Gastroesophageal sphincter (tissue), 4 donors: ENCODE data around the gene S100A9. TPM values are rescaled to one million over a fixed set of nuclear protein-coding genes. Genes with fewer than 3 reads are reported as not detected.

Source experiments
- ATAC-seq: fragments of 150-250 bp; one replicate; pipeline ENCODE4 v1.9.1; 2016; ENCODE audit warnings: mild to moderate bottlenecking, moderate library complexity
- H3K27ac ChIP-seq, 4 donors: fragments of 200-600 bp; sonication (generic) in 3 of 4; 1 replicate in 3 of 4; 2 replicates in 1 of 4; pipeline ENCODE4 v1.5.1; 2016 to 2019
- H3K27me3 ChIP-seq: fragments of 200-600 bp; sonication (generic); one replicate; pipeline ENCODE4 v1.5.1; 2019
- H3K36me3 ChIP-seq, 2 donors: fragments of 200-600 bp; sonication (generic); one replicate each; pipeline ENCODE4 v1.5.1; 2019; ENCODE audit warnings: control low read depth in 1 of 2
- H3K4me1 ChIP-seq, 3 donors: fragments of 200-600 bp; sonication (generic); 1 replicate in 2 of 3; 2 replicates in 1 of 3; pipeline ENCODE4 v1.5.1; 2016 to 2019; ENCODE audit warnings: control low read depth in 2 of 3
- H3K4me3 ChIP-seq, 2 donors: fragments of 200-600 bp; sonication (generic); one replicate each; pipeline ENCODE4 v1.5.1; 2019; ENCODE audit warnings: mild to moderate bottlenecking in 1 of 2, moderate library complexity in 1 of 2
- H3K9me3 ChIP-seq, 3 donors: fragments of 200-600 bp; sonication (generic); one replicate each; pipeline ENCODE4 v1.5.1; 2017 to 2019; ENCODE audit warnings: control low read depth in 2 of 3
- EP300 ChIP-seq: sonication (generic); formaldehyde crosslinking; IDR thresholded peaks from one replicate; pipeline ENCODE4 v1.6.1; 2017; ENCODE audit warnings: antibody characterized with exemption, mild to moderate bottlenecking
- POLR2A ChIP-seq, 2 donors: fragments of 450-650 bp; IDR thresholded peaks; one replicate each; pipeline ENCODE4 v1.6.1; 2017; ENCODE audit warnings: antibody characterized with exemption in 2 of 2, mild to moderate bottlenecking in 2 of 2, moderate library complexity in 1 of 2
- POLR2AphosphoS5 ChIP-seq: sonication (generic); formaldehyde crosslinking; IDR thresholded peaks from one replicate; pipeline ENCODE4 v1.6.1; 2017; ENCODE audit warnings: antibody characterized with exemption
- WGBS, 2 donors: methylation state at CpG; one replicate each; pipeline ENCODE4 v1.1.5; 2018; ENCODE audit warnings: low coverage in 1 of 2; 5-methylcytosine and 5-hydroxymethylcytosine counted together
- total RNA-seq, 4 donors: library from RNA; depleted of rRNA; stranded (reverse); fragments of >200 nt; gene quantifications; one replicate each; pipeline ENCODE4 v1.1.0, GENCODE V29; 2016
- TF ChIP-seq, protein P1 (sequence below), 4 experiments: fragments of 200-600 bp in 2 of 4; fragments of 450-650 bp in 2 of 4; sonication (generic) in 1 of 4; IDR thresholded peaks; one replicate each; pipeline ENCODE4 v1.5.1; 2017 to 2019; ENCODE audit warnings: antibody characterized with exemption in 4 of 4, mild to moderate bottlenecking in 2 of 4, moderate library complexity in 2 of 4

The S100A9 gene
- total RNA-seq, 4 donors from 2014 or later = 65.3 to 2,906 (median 485) TPM

DNA sequence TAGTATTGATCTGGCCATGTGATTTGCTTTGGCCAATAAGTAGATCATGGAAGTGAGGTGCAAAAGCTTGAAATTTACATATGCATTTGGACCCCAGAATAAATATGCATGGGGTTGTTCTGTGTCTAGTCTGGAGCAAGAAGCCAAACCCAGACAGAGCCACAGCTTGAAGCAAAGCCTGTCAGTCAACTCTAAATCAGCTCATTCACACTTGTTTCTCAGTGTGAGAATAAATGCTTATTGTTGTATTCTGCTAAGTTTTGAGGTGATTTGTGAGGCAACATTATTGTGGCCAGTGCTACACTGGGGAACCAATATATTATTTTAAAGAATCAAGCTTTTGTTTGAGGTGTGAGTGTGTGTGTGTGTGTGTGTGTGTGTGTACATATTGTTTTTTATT, 32.7 kb upstream of the S100A9 start:
- H3K4me1 ChIP-seq = no peaks in the 10 kb centered on the region
- TF ChIP-seq EP300 (no peak), POLR2A (IDR thresholded peaks at IDR 0.05) (no peak), POLR2AphosphoS5 (no peak)
- TF ChIP-seq, protein P1, sequence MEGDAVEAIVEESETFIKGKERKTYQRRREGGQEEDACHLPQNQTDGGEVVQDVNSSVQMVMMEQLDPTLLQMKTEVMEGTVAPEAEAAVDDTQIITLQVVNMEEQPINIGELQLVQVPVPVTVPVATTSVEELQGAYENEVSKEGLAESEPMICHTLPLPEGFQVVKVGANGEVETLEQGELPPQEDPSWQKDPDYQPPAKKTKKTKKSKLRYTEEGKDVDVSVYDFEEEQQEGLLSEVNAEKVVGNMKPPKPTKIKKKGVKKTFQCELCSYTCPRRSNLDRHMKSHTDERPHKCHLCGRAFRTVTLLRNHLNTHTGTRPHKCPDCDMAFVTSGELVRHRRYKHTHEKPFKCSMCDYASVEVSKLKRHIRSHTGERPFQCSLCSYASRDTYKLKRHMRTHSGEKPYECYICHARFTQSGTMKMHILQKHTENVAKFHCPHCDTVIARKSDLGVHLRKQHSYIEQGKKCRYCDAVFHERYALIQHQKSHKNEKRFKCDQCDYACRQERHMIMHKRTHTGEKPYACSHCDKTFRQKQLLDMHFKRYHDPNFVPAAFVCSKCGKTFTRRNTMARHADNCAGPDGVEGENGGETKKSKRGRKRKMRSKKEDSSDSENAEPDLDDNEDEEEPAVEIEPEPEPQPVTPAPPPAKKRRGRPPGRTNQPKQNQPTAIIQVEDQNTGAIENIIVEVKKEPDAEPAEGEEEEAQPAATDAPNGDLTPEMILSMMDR (IDR thresholded peaks at IDR 0.05) = no peak
- no peak for ATAC-seq
- H3K36me3 ChIP-seq = no peaks in the 10 kb centered on the region
- peaks cover 0 to 65% (median 0%) of the 10 kb centered on the region in 3 donors for H3K9me3 ChIP-seq
- peaks cover 12% of the 10 kb centered on the region for H3K27me3 ChIP-seq
- no peak overlapping the region for H3K27ac ChIP-seq
- no peak overlapping the region for H3K4me3 ChIP-seq

DNA sequence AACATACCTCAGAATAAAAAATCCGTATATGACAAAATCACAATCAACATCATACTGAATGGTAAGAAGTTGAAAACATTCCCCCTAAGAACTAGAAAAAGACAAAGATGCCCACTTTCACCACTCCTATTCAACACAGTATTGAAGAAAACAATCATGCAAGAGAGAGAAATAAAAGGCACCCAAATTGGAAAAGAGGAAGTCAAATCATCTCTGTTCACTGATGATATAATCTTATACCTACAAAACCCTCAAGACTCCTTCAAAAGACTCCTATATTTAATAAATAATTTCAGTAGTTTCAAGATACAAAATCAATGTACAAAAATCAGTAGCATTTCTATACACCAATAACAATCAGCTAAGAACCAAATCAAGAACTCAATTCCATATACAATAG, 23.8 kb upstream of the S100A9 start:
- ATAC-seq = no peak
- no peaks in the 10 kb centered on the region for H3K4me1 ChIP-seq
- 78 to 87% methylated on average over 1 of the region's 1 CpG for WGBS, 2 donors
- no peaks in the 10 kb centered on the region for H3K36me3 ChIP-seq
- peaks cover 0 to 33% (median 0%) of the 10 kb centered on the region in 3 donors for H3K9me3 ChIP-seq
- H3K4me3 ChIP-seq = no peak overlapping the region
- no peak overlapping the region for H3K27ac ChIP-seq
- TF ChIP-seq EP300 (no peak), POLR2AphosphoS5 (no peak)
- peaks cover 11% of the 10 kb centered on the region for H3K27me3 ChIP-seq

DNA sequence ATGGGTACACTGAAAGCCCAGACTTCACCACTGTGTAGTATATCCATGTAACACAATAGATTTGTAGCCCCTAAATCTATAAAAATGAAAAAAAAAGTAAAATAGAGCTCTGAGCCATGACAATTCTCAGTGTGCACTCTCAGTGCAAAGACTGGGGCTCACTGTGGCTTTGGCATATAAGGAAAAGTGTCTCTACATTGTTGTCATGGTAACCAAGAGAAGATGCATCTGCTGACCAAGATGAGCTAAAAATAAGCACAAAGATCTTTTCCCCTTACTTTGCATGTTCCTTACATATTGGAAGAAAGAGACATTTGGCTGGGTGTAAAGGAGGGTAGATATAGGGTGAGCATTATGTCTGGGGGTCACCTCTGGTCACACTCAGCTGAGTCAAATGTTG, 21.0 kb upstream of the S100A9 start:
- Histone ChIP-seq H3K4me3 (no peak overlapping the region), H3K27ac (no peak overlapping the region), H3K4me1 (no peaks in the 10 kb centered on the region), H3K36me3 (no peaks in the 10 kb centered on the region), H3K27me3 (peaks cover 24% of the 10 kb centered on the region), H3K9me3 (peaks cover 0 to 9% (median 0%) of the 10 kb centered on the region in 3 donors)
- TF ChIP-seq POLR2AphosphoS5 (no peak), EP300 (no peak), POLR2A (IDR thresholded peaks at IDR 0.05) (no peak)
- TF ChIP-seq, protein P1 (IDR thresholded peaks at IDR 0.05) = no peak
- ATAC-seq = no peak

DNA sequence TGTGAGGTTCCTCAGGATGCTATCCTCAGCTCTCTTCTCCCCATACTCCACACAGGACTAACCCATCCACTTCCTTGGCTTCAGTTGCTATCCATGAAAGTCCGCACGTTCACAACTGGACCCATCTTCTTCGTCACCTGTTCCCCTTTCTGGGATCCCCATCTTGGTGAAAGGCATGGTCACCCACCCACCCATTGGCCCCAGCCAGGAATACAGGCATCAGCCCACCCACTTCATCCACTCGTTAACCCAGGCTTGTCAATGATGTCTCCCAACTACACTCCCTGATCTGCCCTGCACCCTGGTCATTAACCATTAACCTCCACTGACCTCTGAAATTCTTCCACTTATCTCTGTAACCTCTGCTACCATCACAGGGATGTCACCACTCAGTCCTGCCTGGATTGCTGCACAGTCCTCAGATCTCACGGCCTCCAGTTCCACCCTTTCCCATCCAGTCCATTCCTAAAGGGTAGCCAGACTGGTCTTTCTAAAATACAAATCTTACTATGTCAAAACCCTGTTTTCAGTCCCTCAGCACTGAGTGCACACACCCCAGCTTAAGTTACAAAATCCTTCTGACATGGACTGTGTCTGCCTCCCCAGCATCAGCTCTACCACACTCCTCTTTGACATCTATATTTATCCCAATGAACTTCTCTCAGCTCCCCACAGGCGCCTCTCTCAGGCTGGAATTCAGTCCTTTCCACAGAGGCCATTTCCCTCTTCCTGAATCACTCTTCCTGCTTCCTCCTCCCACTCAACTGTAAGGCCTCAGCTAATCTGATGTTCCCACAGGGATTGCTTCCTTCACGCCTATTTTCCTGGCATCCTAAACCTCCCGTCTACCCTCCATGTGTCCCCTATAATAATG, 19.4 kb upstream of the S100A9 start:
- H3K9me3 ChIP-seq = no peaks in the 10 kb centered on the region
- peaks cover 24% of the 10 kb centered on the region for H3K27me3 ChIP-seq
- WGBS, 2 donors = 57 to 61% methylated on average over 8 of the region's 8 CpGs
- H3K4me1 ChIP-seq = no peaks in the 10 kb centered on the region
- H3K36me3 ChIP-seq = no peaks in the 10 kb centered on the region
- H3K27ac ChIP-seq = no peak overlapping the region
- TF ChIP-seq POLR2A (IDR thresholded peaks at IDR 0.05) (no peak), EP300 (no peak), POLR2AphosphoS5 (no peak)
- TF ChIP-seq, protein P1 (IDR thresholded peaks at IDR 0.05) = no peak
- no peak for ATAC-seq
- H3K4me3 ChIP-seq = no peak overlapping the region

DNA sequence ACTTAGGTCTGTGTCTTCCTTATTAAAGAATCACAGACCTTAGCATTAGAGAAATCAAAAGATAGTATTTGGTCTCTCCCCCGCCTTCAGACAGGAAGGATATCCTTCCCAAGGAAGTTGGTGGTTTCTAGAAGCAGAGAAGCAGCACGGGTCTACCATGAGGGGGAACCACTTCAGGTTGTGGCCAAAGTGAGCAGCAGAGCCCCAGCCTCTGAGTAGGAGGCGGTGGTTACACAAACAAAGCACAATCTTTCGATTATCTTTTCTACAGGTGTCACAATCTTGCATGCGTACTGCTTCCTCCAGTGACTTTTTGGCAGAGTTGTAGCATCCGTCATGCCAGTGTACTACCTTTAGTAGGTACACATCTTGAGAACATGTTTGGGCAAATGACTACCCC, 17.9 kb upstream of the S100A9 start:
- Histone ChIP-seq H3K4me3 (no peak overlapping the region), H3K27me3 (peaks cover 33% of the 10 kb centered on the region), H3K9me3 (no peaks in the 10 kb centered on the region), H3K27ac (no peak overlapping the region), H3K36me3 (no peaks in the 10 kb centered on the region), H3K4me1 (no peaks in the 10 kb centered on the region)
- WGBS, 2 donors = 67 to 71% methylated on average over 5 of the region's 6 CpGs
- no peak for ATAC-seq
- no peak for TF ChIP-seq EP300
- TF ChIP-seq, protein P1 (IDR thresholded peaks at IDR 0.05) = no peak
- TF ChIP-seq POLR2A (IDR thresholded peaks at IDR 0.05) = no peak
- no peak for TF ChIP-seq POLR2AphosphoS5
